ENCODE measurements around the gene APOOL.

- TF ChIP-seq POLR2AphosphoS5 (IDR thresholded peaks at IDR 0.05; ENCODE audit: low read depth, low read length): no peak
- no peak for TF ChIP-seq POLR2A (IDR thresholded peaks at IDR 0.05; ENCODE audit: low read depth, low read length)
- no peak for TF ChIP-seq POU2F2 (IDR thresholded peaks at IDR 0.05; ENCODE audit: low read depth, low read length)
- TF ChIP-seq PAX5 (IDR thresholded peaks at IDR 0.05; ENCODE audit: insufficient read depth, low read length, severe bottlenecking): no peak
- no peak for TF ChIP-seq TAF1 (IDR thresholded peaks at IDR 0.05; ENCODE audit: low read depth, low read length)
- TF ChIP-seq SPI1 (IDR thresholded peaks at IDR 0.05; ENCODE audit: low read depth, low read length): no peak
These were observed 81.2 kb downstream of the APOOL start for GRCh38 chrX:85084770-85085393.
